ENCODE results near the gene ERF. TPM values are rescaled to one million over a fixed set of nuclear protein-coding genes. Genes with fewer than 3 reads are reported as not detected.

The ERF gene
- total RNA-seq, 1 experiment from 2014 or later, result 79.1 TPM

DNA sequence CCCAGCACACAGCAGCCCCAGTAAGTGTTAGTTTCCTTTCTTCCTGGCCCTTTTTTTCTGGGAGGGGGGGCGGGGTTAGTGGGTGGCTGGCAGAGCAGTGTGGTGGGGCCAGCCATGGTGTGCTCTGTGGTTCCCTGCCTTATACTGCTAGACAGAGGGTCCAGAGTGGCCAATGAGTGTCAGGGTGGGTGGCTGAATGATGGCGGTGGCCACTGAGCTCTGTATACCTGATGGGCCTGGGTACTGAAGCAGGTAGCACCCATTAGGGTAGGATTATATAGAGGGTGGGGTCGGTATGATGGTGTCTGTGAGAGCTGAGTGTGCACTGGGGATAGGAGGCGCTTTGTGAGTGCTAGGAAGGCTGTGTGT is 27.9 kb upstream of the ERF start:
- Histone ChIP-seq H3K9me2 (ENCODE audit: insufficient read depth) (no peaks in the 10 kb centered on the region), H4K20me1 (ENCODE audit: insufficient read depth) (peaks cover 15% of the 10 kb centered on the region; the same call in 1 of the 2 replicates), H3K4me2 (peak overlapping the region; percentile 85), H3K9me3 (ENCODE audit: insufficient read depth, low read depth) (no peaks in the 10 kb centered on the region), H3K36me3 (ENCODE audit: low read depth) (no peaks in the 10 kb centered on the region), H2AFZ (no peak overlapping the region), H3K79me2 (ENCODE audit: low read depth) (peaks cover 14% of the 10 kb centered on the region; the same call in 1 of the 2 replicates), H3K27ac (no peak overlapping the region), H3K4me1 (replicated peaks; ENCODE audit: insufficient read depth) (peaks cover 42% of the 10 kb centered on the region), H3K27me3 (ENCODE audit: insufficient read depth, low read depth) (no peaks in the 10 kb centered on the region), H3F3A (ENCODE audit: insufficient read depth, low read depth) (peaks cover 35% of the 10 kb centered on the region; the same call in 1 of the 2 replicates), H3K4me3 (no peak overlapping the region)
- TF ChIP-seq, protein P1, sequence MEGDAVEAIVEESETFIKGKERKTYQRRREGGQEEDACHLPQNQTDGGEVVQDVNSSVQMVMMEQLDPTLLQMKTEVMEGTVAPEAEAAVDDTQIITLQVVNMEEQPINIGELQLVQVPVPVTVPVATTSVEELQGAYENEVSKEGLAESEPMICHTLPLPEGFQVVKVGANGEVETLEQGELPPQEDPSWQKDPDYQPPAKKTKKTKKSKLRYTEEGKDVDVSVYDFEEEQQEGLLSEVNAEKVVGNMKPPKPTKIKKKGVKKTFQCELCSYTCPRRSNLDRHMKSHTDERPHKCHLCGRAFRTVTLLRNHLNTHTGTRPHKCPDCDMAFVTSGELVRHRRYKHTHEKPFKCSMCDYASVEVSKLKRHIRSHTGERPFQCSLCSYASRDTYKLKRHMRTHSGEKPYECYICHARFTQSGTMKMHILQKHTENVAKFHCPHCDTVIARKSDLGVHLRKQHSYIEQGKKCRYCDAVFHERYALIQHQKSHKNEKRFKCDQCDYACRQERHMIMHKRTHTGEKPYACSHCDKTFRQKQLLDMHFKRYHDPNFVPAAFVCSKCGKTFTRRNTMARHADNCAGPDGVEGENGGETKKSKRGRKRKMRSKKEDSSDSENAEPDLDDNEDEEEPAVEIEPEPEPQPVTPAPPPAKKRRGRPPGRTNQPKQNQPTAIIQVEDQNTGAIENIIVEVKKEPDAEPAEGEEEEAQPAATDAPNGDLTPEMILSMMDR (conservative IDR thresholded peaks at IDR 0.05), result no peak
- TF ChIP-seq EZH2 (IDR thresholded peaks at IDR 0.05; ENCODE audit: low read depth), result no peak
- intact Hi-C loops (cut with micrococcal nuclease; ENCODE audit: unreplicated experiment), result loop anchor here (1.0 to 5.0 kb wide), 3 partner anchors 40 to 66 kb away; partner anchors contain the start of genes DEDD2 and MEGF8
- POLR2A ChIA-PET (ENCODE audit: unreplicated experiment), result interaction anchor here (1.7 kb wide), 1 partner anchor 39 kb away, joined by 16 read pairs; no protein-coding TSS in a partner anchor
- BruUV-seq (replicated peaks), result no TSS peak
- CTCF ChIA-PET, result interaction anchor here (0.6 kb wide), 1 partner anchor 75 kb away, joined by 3 read pairs; no protein-coding TSS in a partner anchor
- no peak for DNase-seq

DNA sequence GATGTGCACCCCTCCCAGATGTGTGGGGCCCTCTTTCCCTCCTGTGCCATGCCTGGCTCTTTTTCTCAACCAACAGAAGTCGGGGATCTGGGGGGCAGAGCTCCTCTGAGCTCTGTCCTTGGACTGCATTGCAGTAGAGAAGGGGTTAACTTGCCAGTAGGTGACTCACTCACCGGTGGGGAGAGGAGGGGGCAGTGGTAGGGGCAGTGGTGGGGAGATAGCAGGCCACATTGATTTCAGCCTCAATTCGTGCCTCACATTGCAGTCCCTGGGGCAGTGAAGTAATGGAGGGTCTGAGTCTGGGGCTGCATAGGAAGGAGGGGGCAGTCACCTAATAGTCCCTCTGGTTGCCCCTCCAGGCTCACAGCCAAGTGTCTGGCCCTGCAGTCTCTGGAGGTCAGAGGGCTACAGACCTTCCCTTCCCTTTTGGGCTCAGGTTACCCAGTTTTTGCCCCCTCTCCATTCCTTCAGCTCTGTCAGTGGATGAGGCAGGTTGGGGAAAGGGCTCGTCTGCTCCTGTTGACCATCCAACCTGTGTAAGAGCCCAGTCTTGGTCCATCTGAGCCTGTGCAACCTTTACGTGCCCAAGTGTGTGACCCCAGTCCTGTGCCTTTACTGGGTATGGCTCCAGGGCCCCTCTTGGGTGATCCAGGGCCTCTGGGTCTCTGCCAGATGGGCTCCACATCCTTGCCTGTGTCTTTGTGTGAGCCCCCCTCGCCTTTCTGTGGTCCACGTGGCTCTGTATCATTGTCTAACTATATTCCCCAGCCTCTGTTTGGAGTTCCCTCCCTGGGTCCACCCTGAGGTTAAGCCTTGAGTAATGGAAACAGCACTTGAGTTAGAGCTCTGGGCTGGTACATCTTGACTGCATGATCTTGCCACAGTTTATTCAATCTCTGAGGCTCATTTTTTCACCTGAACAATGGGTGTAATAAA is 27.2 kb upstream of the ERF start:
- H2AFZ ChIP-seq, result no peak overlapping the region
- peak overlapping the region; percentile 46 for H3K4me2 ChIP-seq
- no peaks in the 10 kb centered on the region for H3K27me3 ChIP-seq (ENCODE audit: insufficient read depth, low read depth)
- no peaks in the 10 kb centered on the region for H3K9me2 ChIP-seq (ENCODE audit: insufficient read depth)
- DNase-seq, result peak in 1 of 2 experiments; percentile 37
- intact Hi-C loops (cut with micrococcal nuclease; ENCODE audit: unreplicated experiment), result loop anchor here (5.0 kb wide), 1 partner anchor 65 kb away; the partner anchor contains the start of gene DEDD2
- POLR2A ChIA-PET (ENCODE audit: unreplicated experiment), result interaction anchor here (0.6 to 1.7 kb wide), 5 partner anchors 35 to 247 kb away, joined by 4 to 16 read pairs (median 9); no protein-coding TSS in a partner anchor
- H3K36me3 ChIP-seq (ENCODE audit: low read depth), result no peaks in the 10 kb centered on the region
- peaks cover 14% of the 10 kb centered on the region; the same call in 1 of the 2 replicates for H3K79me2 ChIP-seq (ENCODE audit: low read depth)
- H3K9me3 ChIP-seq (ENCODE audit: insufficient read depth, low read depth), result no peaks in the 10 kb centered on the region
- no TSS peak for BruUV-seq (replicated peaks)
- no peak overlapping the region for H3K27ac ChIP-seq
- H3F3A ChIP-seq (ENCODE audit: insufficient read depth, low read depth), result peaks cover 41% of the 10 kb centered on the region; the same call in 1 of the 2 replicates
- no peak overlapping the region for H3K4me3 ChIP-seq
- H3K4me1 ChIP-seq (replicated peaks; ENCODE audit: insufficient read depth), result peaks cover 42% of the 10 kb centered on the region
- TF ChIP-seq, protein P1 (conservative IDR thresholded peaks at IDR 0.05), result no peak
- CTCF ChIA-PET, result interaction anchor here (0.6 to 0.7 kb wide), 4 partner anchors 8 to 75 kb away, joined by 3 to 10 read pairs (median 5); no protein-coding TSS in a partner anchor
- peaks cover 15% of the 10 kb centered on the region; the same call in 1 of the 2 replicates for H4K20me1 ChIP-seq (ENCODE audit: insufficient read depth)

DNA sequence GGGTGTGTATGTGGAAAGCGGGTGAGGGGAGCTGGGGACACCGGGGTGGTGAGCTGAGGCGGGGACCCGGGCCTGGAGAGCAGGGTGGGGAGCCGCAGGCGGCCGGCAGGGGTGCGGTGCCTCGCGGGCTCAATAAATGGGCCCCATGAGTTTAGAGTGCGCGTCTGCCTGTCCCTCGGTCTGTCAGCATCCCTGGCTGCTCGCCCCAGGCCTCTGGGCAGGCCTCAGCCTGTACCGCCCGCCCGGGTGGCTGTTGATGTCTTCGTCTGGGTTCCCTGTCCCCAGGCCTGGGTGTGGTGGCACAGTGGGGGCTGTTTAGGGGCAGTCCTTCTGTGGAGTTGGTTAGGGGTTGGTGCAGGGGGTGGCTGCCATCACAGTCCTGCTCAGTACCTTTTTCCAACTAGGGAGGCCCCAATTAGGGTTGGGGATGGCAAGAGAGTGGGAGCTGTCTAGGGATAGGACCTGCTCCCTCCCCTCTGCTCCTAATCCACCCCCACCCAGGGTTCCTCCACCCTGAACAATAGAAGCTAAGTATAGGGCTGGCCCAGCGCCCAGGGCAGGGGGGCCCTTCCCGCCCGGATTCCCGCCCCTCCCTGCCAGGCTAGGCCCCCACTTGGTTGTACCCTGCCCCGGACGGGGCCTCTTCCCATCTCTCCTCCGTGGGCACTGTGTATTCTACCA is 26.4 kb upstream of the ERF start:
- H3K79me2 ChIP-seq (ENCODE audit: low read depth), result peaks cover 14% of the 10 kb centered on the region; the same call in 1 of the 2 replicates
- no peaks in the 10 kb centered on the region; the same call in 1 of the 2 replicates for H3K36me3 ChIP-seq (ENCODE audit: low read depth)
- no peaks in the 10 kb centered on the region for H3K27me3 ChIP-seq (ENCODE audit: insufficient read depth, low read depth)
- H3F3A ChIP-seq (ENCODE audit: insufficient read depth, low read depth), result peaks cover 41% of the 10 kb centered on the region; the same call in 1 of the 2 replicates
- H2AFZ ChIP-seq, result no peak overlapping the region
- no peak overlapping the region for H3K4me3 ChIP-seq
- peak in 1 of 2 experiments; percentile 46 for DNase-seq
- CTCF ChIA-PET, result interaction anchor here (0.7 kb wide), 2 partner anchors 8 to 36 kb away, joined by 5 read pairs; no protein-coding TSS in a partner anchor
- no peaks in the 10 kb centered on the region for H3K9me2 ChIP-seq (ENCODE audit: insufficient read depth)
- TF ChIP-seq, protein P1 (conservative IDR thresholded peaks at IDR 0.05), result no peak
- no peak for TF ChIP-seq EZH2 (IDR thresholded peaks at IDR 0.05; ENCODE audit: low read depth)
- H3K27ac ChIP-seq, result no peak overlapping the region
- peaks cover 42% of the 10 kb centered on the region for H3K4me1 ChIP-seq (replicated peaks; ENCODE audit: insufficient read depth)
- intact Hi-C loops (cut with micrococcal nuclease; ENCODE audit: unreplicated experiment), result loop anchor here (5.0 kb wide), 1 partner anchor 64 kb away; the partner anchor contains the start of gene DEDD2
- H3K4me2 ChIP-seq, result peak overlapping the region; percentile 46
- POLR2A ChIA-PET (ENCODE audit: unreplicated experiment), result interaction anchor here (0.6 to 1.7 kb wide), 5 partner anchors 34 to 246 kb away, joined by 4 to 16 read pairs (median 9); no protein-coding TSS in a partner anchor
- H3K9me3 ChIP-seq (ENCODE audit: insufficient read depth, low read depth), result no peaks in the 10 kb centered on the region
- peaks cover 15% of the 10 kb centered on the region; the same call in 1 of the 2 replicates for H4K20me1 ChIP-seq (ENCODE audit: insufficient read depth)
- BruUV-seq (replicated peaks), result no TSS peak

Measured in PC-9 (cell line).